Spleen (tissue), 11 donors: Measurements from ENCODE around the gene USP24. TPM values are rescaled to one million over a fixed set of nuclear protein-coding genes. Genes with fewer than 3 reads are reported as not detected.
A peak's percentile ranks its signal among the peaks of the same experiment; 100 is the strongest.

Experiments used
- DNase-seq: peaks from one replicate; pipeline ENCODE4 v3.0.0-alpha.2; 2020
- H3K27ac ChIP-seq, 8 donors: fragments of 200-600 bp; sonication (generic) in 7 of 8; 1 replicate in 4 of 8; 2 replicates in 4 of 8; pipeline versions ENCODE4 v1.5.0 to v1.8.0; 2016 to 2021; ENCODE audit warnings: inconsistent platforms in 4 of 8, mild to moderate bottlenecking in 4 of 8, moderate library complexity in 1 of 8
- H3K27me3 ChIP-seq, 7 donors: fragments of 200-600 bp; sonication (generic) in 6 of 7; replicated peaks in 1 of 7; 1 replicate in 4 of 7; 2 replicates in 3 of 7; pipeline versions ENCODE4 v1.5.0 to v1.8.0; 2016 to 2021; ENCODE audit warnings: inconsistent platforms in 3 of 7, mild to moderate bottlenecking in 1 of 7
- H3K36me3 ChIP-seq, 6 donors: fragments of 200-600 bp; sonication (generic) in 5 of 6; 1 replicate in 4 of 6; 2 replicates in 2 of 6; pipeline versions ENCODE4 v1.5.0 to v1.8.0; 2016 to 2021; ENCODE audit warnings: inconsistent platforms in 2 of 6
- H3K4me1 ChIP-seq, 6 donors: fragments of 200-600 bp; sonication (generic) in 5 of 6; 1 replicate in 3 of 6; 2 replicates in 3 of 6; pipeline versions ENCODE4 v1.5.0 to v1.8.0; 2016 to 2021; ENCODE audit warnings: inconsistent platforms in 3 of 6
- H3K4me3 ChIP-seq, 8 donors: fragments of 200-600 bp; sonication (generic) in 7 of 8; 1 replicate in 4 of 8; 2 replicates in 4 of 8; pipeline versions ENCODE4 v1.5.0 to v1.8.0; 2016 to 2021; ENCODE audit warnings: inconsistent platforms in 4 of 8, mild to moderate bottlenecking in 4 of 8, moderate library complexity in 2 of 8
- H3K9me3 ChIP-seq, 8 donors: fragments of 200-600 bp; sonication (generic) in 7 of 8; 1 replicate in 4 of 8; 2 replicates in 4 of 8; pipeline versions ENCODE4 v1.5.0 to v1.8.0; 2016 to 2021; ENCODE audit warnings: inconsistent platforms in 4 of 8
- POLR2A ChIP-seq, 3 donors: fragments of 450-650 bp; IDR thresholded peaks; one replicate each; pipeline ENCODE4 v1.5.1; 2017; ENCODE audit warnings: antibody characterized with exemption in 3 of 3, mild to moderate bottlenecking in 1 of 3
- POLR2AphosphoS5 ChIP-seq, 3 donors: sonication (generic); formaldehyde crosslinking; IDR thresholded peaks; one replicate each; pipeline ENCODE4 v1.5.1; 2017; ENCODE audit warnings: antibody characterized with exemption in 3 of 3
- WGBS, 5 donors: extraction: QIAGEN DNeasy Blood & Tissue Kit in 3 of 5; methylation state at CpG; one replicate each; pipeline versions ENCODE4 v1.1.5 to v1.1.7; 2013 to 2018; 5-methylcytosine and 5-hydroxymethylcytosine counted together
- intact Hi-C: fragments of 100-400 bp; cut with DNase I; formaldehyde crosslinking; loops from one replicate; pipeline ENCODE4 v1.15.0; 2023; ENCODE audit warnings: low total_unique reads
- polyA plus RNA-seq, 3 donors: library from polyadenylated mRNA; stranded (reverse); fragments of 200-250 nt; gene quantifications; one replicate each; pipeline ENCODE4 v1.2.1, GENCODE V29; 2013
- total RNA-seq, 7 donors: library from RNA; depleted of rRNA in 3 of 7; stranded (reverse); fragments of >200 nt in 3 of 7; fragmentation: NEBNext Ultra II Directional in 4 of 7; extraction: Animal tissue kit (Norgen Biotek cat#: 25700) in 4 of 7; gene quantifications; one replicate each; pipeline versions ENCODE4 v1.1.0 to v1.2.1, GENCODE V29; 2016 to 2021
- TF ChIP-seq, protein P1 (sequence below), 11 experiments: fragments of 200-600 bp in 7 of 11; fragments of 450-650 bp in 4 of 11; sonication (generic) in 4 of 11; IDR thresholded peaks in 8 of 11; conservative IDR thresholded peaks in 3 of 11; 1 replicate in 7 of 11; 2 replicates in 4 of 11; pipeline versions ENCODE4 v1.4.0 to v1.8.0; 2016 to 2021; ENCODE audit warnings: antibody characterized with exemption in 11 of 11, inconsistent platforms in 4 of 11, mild to moderate bottlenecking in 1 of 11
- donor health status: healthy with polysubstance abuse.
- donor health status: DM: no; HTN: no; CAD: no; lungs with moderate emphysema.
- donor health status: DM: no; HTN: no; CAD: no.
- donor health status: Bipolar disorder and iron deficiency.
- donor health status: healthy.
- donor health status: DM: no; HTN: no; CAD: no.
- donor health status: DM: yes; HTN: yes; CAD: no.

USP24 gene
- total and polyA plus RNA-seq, 10 donors: 11.6 to 94.5 (median 70.1) TPM

DNA sequence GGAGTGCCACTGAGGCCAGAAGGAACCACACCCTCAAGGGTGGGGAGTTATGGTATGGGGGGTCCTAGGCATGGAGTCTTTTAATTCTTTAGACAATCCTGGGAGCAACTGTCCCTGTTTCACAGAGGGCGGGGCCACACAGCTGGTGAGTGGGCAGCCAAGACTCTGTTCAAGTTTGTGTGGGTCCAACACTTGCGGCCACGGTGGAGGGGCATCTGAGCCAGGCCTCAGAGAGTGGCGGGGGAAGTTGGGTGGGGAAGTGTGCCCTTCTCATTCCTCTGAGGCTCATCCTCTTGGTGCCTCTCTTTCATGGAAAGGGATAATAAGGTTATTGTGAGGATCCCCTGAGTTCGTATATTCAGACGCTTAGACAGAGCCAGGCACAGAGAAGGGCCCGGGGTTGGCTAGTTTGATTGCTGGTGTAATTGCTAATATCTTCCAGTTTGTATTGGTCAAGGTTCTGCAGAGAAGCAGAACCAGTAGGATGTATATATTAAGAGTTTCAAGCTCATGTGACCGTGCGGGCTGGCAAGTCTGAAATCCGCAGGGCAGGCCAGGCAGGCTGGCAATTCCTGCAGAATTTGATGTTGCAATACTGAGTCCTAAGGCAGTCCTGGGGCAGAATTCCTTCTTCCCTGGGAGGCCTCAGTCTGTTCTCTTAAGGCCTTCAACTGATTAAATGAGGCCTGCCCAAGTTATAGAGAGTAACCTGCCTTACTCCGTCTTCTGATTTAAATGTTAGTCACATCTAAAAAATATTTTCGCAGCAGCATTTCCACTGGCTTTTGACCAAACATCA, 159.9 kb downstream of the USP24 start:
- Histone ChIP-seq H3K4me3 (no peak overlapping the region), H3K27ac (no peak overlapping the region), H3K27me3 (no peaks in the 10 kb centered on the region), H3K36me3 (peaks cover 0 to 41% (median 0%) of the 10 kb centered on the region in 6 donors), H3K4me1 (peaks cover 0 to 19% (median 3%) of the 10 kb centered on the region in 6 donors), H3K9me3 (no peaks in the 10 kb centered on the region)
- TF ChIP-seq POLR2AphosphoS5 (IDR thresholded peaks at IDR 0.05): no peak
- DNase-seq: no peak
- intact Hi-C loops: no loop called here
- 79 to 90% (median 87%) methylated on average over 12 of the region's 12 CpGs for WGBS, 5 donors

DNA sequence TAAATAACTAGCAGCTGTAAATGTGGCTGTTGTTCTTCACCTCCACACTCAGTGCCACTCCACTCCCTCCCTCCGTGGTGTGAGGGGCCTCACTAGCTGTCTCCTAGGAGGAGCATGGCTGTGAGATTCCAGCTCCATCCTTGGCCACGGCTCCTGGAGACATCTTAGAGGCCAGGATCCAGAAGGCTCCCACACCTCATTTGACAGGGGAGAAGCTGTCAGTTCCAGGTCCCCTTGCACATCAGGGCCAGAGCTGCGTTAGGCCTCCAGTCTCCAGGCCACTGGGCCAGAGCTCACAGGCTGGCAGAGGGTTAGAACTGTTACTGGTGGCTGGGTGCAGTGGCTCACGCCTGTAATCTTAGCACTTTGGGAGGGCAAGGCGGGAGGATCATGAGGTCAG, 160.8 kb downstream of the USP24 start:
- H3K9me3 ChIP-seq: no peaks in the 10 kb centered on the region
- peak overlapping the region in 1 of 8 donors; percentile 83 for H3K27ac ChIP-seq
- no peak for DNase-seq
- intact Hi-C loops: no loop called here
- TF ChIP-seq, protein P1, sequence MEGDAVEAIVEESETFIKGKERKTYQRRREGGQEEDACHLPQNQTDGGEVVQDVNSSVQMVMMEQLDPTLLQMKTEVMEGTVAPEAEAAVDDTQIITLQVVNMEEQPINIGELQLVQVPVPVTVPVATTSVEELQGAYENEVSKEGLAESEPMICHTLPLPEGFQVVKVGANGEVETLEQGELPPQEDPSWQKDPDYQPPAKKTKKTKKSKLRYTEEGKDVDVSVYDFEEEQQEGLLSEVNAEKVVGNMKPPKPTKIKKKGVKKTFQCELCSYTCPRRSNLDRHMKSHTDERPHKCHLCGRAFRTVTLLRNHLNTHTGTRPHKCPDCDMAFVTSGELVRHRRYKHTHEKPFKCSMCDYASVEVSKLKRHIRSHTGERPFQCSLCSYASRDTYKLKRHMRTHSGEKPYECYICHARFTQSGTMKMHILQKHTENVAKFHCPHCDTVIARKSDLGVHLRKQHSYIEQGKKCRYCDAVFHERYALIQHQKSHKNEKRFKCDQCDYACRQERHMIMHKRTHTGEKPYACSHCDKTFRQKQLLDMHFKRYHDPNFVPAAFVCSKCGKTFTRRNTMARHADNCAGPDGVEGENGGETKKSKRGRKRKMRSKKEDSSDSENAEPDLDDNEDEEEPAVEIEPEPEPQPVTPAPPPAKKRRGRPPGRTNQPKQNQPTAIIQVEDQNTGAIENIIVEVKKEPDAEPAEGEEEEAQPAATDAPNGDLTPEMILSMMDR (IDR thresholded peaks at IDR 0.05 in 8 of 11, conservative IDR thresholded peaks at IDR 0.05 in 3 of 11): no peak
- no peak for TF ChIP-seq POLR2AphosphoS5 (IDR thresholded peaks at IDR 0.05)
- no peak for TF ChIP-seq POLR2A (IDR thresholded peaks at IDR 0.05)
- no peak overlapping the region for H3K4me3 ChIP-seq
- 89 to 100% (median 95%) methylated on average over 2 to 5 of the region's 5 CpGs for WGBS, 5 donors
- peaks cover 0 to 19% (median 3%) of the 10 kb centered on the region in 6 donors for H3K4me1 ChIP-seq
- H3K36me3 ChIP-seq: peaks cover 0 to 35% (median 0%) of the 10 kb centered on the region in 6 donors
- no peaks in the 10 kb centered on the region for H3K27me3 ChIP-seq

DNA sequence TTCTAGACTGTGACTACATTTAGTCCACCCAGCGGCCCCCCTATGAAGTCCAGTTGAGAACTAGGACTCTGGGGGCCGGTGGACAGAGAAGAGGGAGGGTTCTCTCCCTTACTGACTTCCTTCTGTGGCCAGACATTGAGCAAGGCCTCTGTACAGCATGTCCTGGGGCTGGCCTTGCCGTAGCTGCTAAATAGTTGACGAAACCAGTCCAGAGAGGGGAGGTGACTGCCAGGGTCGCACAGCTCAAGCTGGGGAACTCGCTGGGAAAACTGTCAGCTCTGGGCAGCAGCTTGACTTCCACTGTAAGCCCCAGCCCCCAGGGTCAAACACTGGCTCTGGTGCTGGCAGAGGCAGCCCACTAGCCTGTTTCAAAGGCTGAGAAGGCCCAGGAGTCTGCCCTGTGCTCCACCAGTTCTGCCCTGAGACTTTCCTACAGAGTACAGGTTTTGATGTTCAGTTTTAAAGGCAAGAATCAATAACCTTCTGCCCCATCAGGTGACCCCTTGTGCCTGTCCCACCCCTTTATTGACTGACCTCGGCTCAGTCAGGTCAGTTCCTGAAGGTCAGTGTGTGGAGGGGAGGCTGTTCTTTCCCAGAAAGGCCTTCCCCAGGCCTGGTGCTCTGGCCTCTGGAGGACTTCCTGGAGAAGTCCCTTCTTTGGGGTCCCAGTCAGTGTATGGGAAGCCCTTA, 161.8 kb downstream of the USP24 start:
- peak in 2 of 3 donors; percentile 26 to 60 for TF ChIP-seq POLR2AphosphoS5 (IDR thresholded peaks at IDR 0.05)
- TF ChIP-seq, protein P1 (IDR thresholded peaks at IDR 0.05 in 8 of 11, conservative IDR thresholded peaks at IDR 0.05 in 3 of 11): no peak
- TF ChIP-seq POLR2A (IDR thresholded peaks at IDR 0.05): no peak
- no peak for DNase-seq
- Histone ChIP-seq H3K4me1 (peaks cover 0 to 20% (median 3%) of the 10 kb centered on the region in 6 donors), H3K36me3 (peaks cover 0 to 25% (median 0%) of the 10 kb centered on the region in 6 donors), H3K9me3 (no peaks in the 10 kb centered on the region), H3K27me3 (no peaks in the 10 kb centered on the region), H3K4me3 (no peak overlapping the region), H3K27ac (peak overlapping the region in 4 of 8 donors; percentile 61 to 83 (median 81))
- intact Hi-C loops: no loop called here
- 36 to 57% (median 50%) methylated on average over 6 to 7 of the region's 7 CpGs for WGBS, 5 donors

DNA sequence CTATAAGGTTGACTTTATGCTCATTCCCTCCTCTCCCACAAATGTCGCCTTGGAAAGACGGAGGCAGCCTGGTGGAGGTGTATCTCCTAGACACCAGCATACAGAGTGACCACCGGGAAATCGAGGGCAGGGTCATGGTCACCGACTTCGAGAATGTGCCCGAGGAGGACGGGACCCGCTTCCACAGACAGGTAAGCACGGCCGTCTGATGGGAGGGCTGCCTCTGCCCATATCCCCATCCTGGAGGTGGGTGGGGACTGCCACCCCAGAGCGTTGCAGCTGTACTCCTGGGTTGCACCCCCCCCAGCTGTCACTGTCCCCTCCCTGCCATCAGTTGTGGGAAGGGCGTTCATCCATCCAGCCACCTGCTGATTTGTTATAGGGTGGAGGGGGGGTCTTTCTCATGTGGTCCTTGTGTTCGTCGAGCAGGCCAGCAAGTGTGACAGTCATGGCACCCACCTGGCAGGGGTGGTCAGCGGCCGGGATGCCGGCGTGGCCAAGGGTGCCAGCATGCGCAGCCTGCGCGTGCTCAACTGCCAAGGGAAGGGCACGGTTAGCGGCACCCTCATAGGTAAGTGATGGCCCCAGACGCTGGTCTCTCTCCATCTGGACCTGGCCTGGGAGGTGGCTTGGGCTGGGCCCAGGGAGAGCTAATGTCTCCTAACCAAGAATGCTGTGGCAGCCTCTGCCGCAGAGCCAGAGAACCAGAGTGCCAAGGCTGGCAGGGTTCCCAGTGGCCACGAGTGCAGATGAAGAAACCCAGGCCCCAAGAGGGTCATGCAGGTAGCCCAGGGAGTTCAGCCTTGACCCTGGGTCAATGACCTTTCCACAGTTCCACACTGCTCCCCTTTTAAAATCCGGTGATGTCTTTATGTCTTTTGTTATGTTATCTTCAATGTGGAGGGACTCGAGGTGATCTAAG, 162.7 kb downstream of the USP24 start:
- TF ChIP-seq POLR2AphosphoS5 (IDR thresholded peaks at IDR 0.05) (no peak), POLR2A (IDR thresholded peaks at IDR 0.05) (no peak)
- TF ChIP-seq, protein P1 (IDR thresholded peaks at IDR 0.05 in 8 of 11, conservative IDR thresholded peaks at IDR 0.05 in 3 of 11): no peak
- H3K27ac ChIP-seq: peak overlapping the region in 4 of 8 donors; percentile 61 to 83 (median 81)
- H3K27me3 ChIP-seq: no peaks in the 10 kb centered on the region
- WGBS, 5 donors: 78 to 87% (median 83%) methylated on average over 17 to 29 of the region's 29 CpGs
- H3K36me3 ChIP-seq: peaks cover 0 to 21% (median 0%) of the 10 kb centered on the region in 6 donors
- H3K9me3 ChIP-seq: no peaks in the 10 kb centered on the region
- no peak overlapping the region for H3K4me3 ChIP-seq
- intact Hi-C loops: no loop called here
- H3K4me1 ChIP-seq: peaks cover 0 to 20% (median 3%) of the 10 kb centered on the region in 6 donors
- no peak for DNase-seq
